Measurements from ENCODE around the gene AK1. TPM values are rescaled to one million over a fixed set of nuclear protein-coding genes. Genes with fewer than 3 reads are reported as not detected.

The AK1 gene
- 75.6 and 121 TPM in 2 replicates for total RNA-seq (ENCODE audit: low replicate concordance)

- peak within 1 kb of the TSS; percentile 74 for H3K4me3 ChIP-seq (ENCODE audit: low read depth, low read length)
- peak; percentile 53 for DNase-seq (ENCODE audit: low read depth)
- TF ChIP-seq CTCF (IDR thresholded peaks at IDR 0.05; ENCODE audit: insufficient read depth, low read length) = no peak
Observed at GRCh38 chr9:127877566-127877998, at the start of gene AK1. Gene AK1 (minus strand): TSS chr9:127877675. CDS start chr9:127874617, 3,058 bp downstream.

- DNase-seq (ENCODE audit: low read depth) = no peak
- no peak for TF ChIP-seq CTCF (IDR thresholded peaks at IDR 0.05; ENCODE audit: insufficient read depth, low read length)
- no peak overlapping the region for H3K4me3 ChIP-seq (ENCODE audit: low read depth, low read length)
Observed at GRCh38 chr9:127926906-127927200, 49.4 kb upstream of the AK1 start.

- H3K4me3 ChIP-seq (ENCODE audit: low read depth, low read length) = no peak overlapping the region
- no peak for DNase-seq (ENCODE audit: low read depth)
- TF ChIP-seq CTCF (IDR thresholded peaks at IDR 0.05; ENCODE audit: insufficient read depth, low read length) = no peak
Observed at GRCh38 chr9:127925959-127926905, 48.8 kb upstream of the AK1 start.

- TF ChIP-seq CTCF (IDR thresholded peaks at IDR 0.05; ENCODE audit: insufficient read depth, low read length) = no peak
- H3K4me3 ChIP-seq (ENCODE audit: low read depth, low read length) = no peak overlapping the region
- DNase-seq (ENCODE audit: low read depth) = no peak
Observed at GRCh38 chr9:127924736-127925444, 47.4 kb upstream of the AK1 start.

GRCh38 chr9:127923771-127924170 is 46.3 kb upstream of the AK1 start:
- H3K4me3 ChIP-seq (ENCODE audit: low read depth, low read length) = no peak overlapping the region
- TF ChIP-seq CTCF (IDR thresholded peaks at IDR 0.05; ENCODE audit: insufficient read depth, low read length) = no peak
- peak; percentile 87 for DNase-seq (ENCODE audit: low read depth)

GRCh38 chr9:127923046-127923445 is 45.6 kb upstream of the AK1 start:
- DNase-seq (ENCODE audit: low read depth) = no peak
- no peak for TF ChIP-seq CTCF (IDR thresholded peaks at IDR 0.05; ENCODE audit: insufficient read depth, low read length)
- no peak overlapping the region for H3K4me3 ChIP-seq (ENCODE audit: low read depth, low read length)
